Measurements from ENCODE around the gene PDE4A. TPM values are rescaled to one million over a fixed set of nuclear protein-coding genes. Genes with fewer than 3 reads are reported as not detected.

Gene PDE4A
- total RNA-seq, 1 experiment from 2014 or later, result 3.1 TPM

DNA sequence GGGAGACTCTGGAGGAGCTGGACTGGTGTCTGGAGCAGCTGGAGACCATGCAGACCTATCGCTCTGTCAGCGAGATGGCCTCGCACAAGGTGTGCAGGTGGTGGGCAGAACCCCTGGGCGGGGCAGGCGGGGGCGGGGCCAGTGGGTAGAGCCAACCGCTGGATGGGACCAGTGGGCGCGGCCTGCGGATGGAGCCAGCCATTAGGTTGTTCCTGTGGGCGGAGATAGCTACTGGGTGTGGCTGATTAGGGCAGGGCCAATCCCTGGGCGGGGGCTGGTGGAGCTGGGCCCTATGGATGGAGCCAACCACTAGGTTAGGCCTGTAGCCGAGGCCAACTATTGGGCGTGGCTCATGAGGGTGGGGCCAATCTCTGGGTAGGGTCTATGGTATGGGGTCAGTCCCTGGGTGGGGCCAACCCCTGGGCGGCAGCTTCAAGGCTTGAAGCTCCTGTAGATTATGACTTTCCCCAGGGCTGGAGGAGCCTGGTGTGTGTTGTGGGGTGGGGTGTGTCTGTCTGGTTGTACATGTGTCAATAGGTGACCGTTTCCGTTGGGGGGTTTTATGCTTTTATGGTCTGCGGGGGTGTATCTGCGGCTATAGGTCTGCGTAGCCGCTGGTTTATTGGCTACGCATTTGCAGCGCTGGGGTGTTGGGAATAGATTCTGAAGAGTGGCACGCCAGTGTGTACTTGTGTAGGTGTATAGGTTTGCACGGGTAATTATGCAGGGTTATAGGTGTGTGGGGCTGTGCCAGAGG lies 30.7 kb downstream of the PDE4A start:
- POLR2A ChIA-PET (ENCODE audit: unreplicated experiment), result no interaction called here
- TF ChIP-seq EZH2phosphoT487 (IDR thresholded peaks at IDR 0.05; ENCODE audit: borderline replicate concordance, low read length) (no peak), EZH2 (IDR thresholded peaks at IDR 0.05; ENCODE audit: low read length, unreplicated experiment) (no peak), CTCF (conservative IDR thresholded peaks at IDR 0.05; ENCODE audit: low read depth, low read length) (no peak)
- Histone ChIP-seq H3F3A (ENCODE audit: low read length, unreplicated experiment) (no peaks in the 10 kb centered on the region), H3K4me2 (ENCODE audit: low read length) (no peak overlapping the region), H2AFZ (ENCODE audit: low read length) (no peak overlapping the region), H3K27me3 (ENCODE audit: low read length) (no peaks in the 10 kb centered on the region), H4K20me1 (ENCODE audit: low read length) (no peaks in the 10 kb centered on the region), H3K9ac (ENCODE audit: low read length) (no peak overlapping the region), H3K9me2 (replicated peaks; ENCODE audit: low read length) (no peaks in the 10 kb centered on the region), H3K9me3 (ENCODE audit: low read length) (no peaks in the 10 kb centered on the region), H3K4me3 (ENCODE audit: low read length) (no peak overlapping the region), H3K27ac (ENCODE audit: low read length) (no peak overlapping the region), H3K4me1 (ENCODE audit: insufficient read depth, low read length) (no peaks in the 10 kb centered on the region), H3K36me3 (ENCODE audit: low read depth, low read length) (no peaks in the 10 kb centered on the region), H3K79me2 (ENCODE audit: low read length) (no peaks in the 10 kb centered on the region)
- intact Hi-C loops (cut with micrococcal nuclease), result no loop called here
- no TSS peak for BruUV-seq (replicated peaks)
- peak; percentile 44 for DNase-seq
- ATAC-seq, result peak; percentile 38
- CTCF ChIA-PET, result no interaction called here

GRCh38 chr19:10452726-10453618 lies 32.6 kb downstream of the PDE4A start:
- no peaks in the 10 kb centered on the region for H4K20me1 ChIP-seq (ENCODE audit: low read length)
- ChIA-PET CTCF (no interaction called here), POLR2A (ENCODE audit: unreplicated experiment) (no interaction called here)
- TF ChIP-seq EZH2phosphoT487 (IDR thresholded peaks at IDR 0.05; ENCODE audit: borderline replicate concordance, low read length), result no peak
- no TSS peak for BruUV-seq (replicated peaks)
- no peaks in the 10 kb centered on the region for H3K9me3 ChIP-seq (ENCODE audit: low read length)
- H3K9ac ChIP-seq (ENCODE audit: low read length), result no peak overlapping the region
- H3K4me3 ChIP-seq (ENCODE audit: low read length), result no peak overlapping the region
- H3K4me2 ChIP-seq (ENCODE audit: low read length), result no peak overlapping the region
- H3K4me1 ChIP-seq (ENCODE audit: insufficient read depth, low read length), result no peaks in the 10 kb centered on the region
- no peak overlapping the region for H2AFZ ChIP-seq (ENCODE audit: low read length)
- H3K36me3 ChIP-seq (ENCODE audit: low read depth, low read length), result no peaks in the 10 kb centered on the region
- intact Hi-C loops (cut with micrococcal nuclease), result no loop called here
- H3K27ac ChIP-seq (ENCODE audit: low read length), result no peak overlapping the region
- no peaks in the 10 kb centered on the region for H3K9me2 ChIP-seq (replicated peaks; ENCODE audit: low read length)
- H3K27me3 ChIP-seq (ENCODE audit: low read length), result no peaks in the 10 kb centered on the region
- no peak for ATAC-seq
- H3K79me2 ChIP-seq (ENCODE audit: low read length), result no peaks in the 10 kb centered on the region
- H3F3A ChIP-seq (ENCODE audit: low read length, unreplicated experiment), result no peaks in the 10 kb centered on the region
- no peak for DNase-seq

DNA sequence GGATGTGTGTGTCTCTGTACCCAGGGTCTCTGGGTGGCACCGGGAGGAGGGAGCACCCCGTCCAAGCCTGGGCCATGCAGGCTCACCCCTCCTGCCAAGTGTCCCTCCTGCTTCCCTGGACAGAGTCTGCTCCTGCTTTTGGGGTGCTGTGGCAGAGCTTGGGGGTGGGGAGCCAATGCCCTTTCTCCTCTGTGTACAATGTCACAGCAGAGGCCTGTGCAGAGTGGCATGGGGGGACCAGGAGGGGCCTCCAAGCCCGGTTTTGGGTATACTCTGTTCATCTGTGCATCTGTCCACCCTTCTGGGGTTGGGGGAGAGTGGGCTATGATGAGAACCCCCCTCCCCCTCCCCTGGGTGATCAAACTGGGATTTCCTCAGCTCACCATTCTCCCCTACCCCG lies 33.5 kb downstream of the PDE4A start:
- ChIA-PET CTCF (interaction anchor here (0.7 kb wide), 1 partner anchor 48 kb away, joined by 4 read pairs; no protein-coding TSS in a partner anchor), POLR2A (ENCODE audit: unreplicated experiment) (no interaction called here)
- Histone ChIP-seq H3K36me3 (ENCODE audit: low read depth, low read length) (no peaks in the 10 kb centered on the region), H3F3A (ENCODE audit: low read length, unreplicated experiment) (no peaks in the 10 kb centered on the region), H3K9ac (ENCODE audit: low read length) (no peak overlapping the region), H3K27ac (ENCODE audit: low read length) (no peak overlapping the region), H3K4me3 (ENCODE audit: low read length) (no peak overlapping the region), H3K9me3 (ENCODE audit: low read length) (no peaks in the 10 kb centered on the region), H3K79me2 (ENCODE audit: low read length) (no peaks in the 10 kb centered on the region), H3K4me1 (ENCODE audit: insufficient read depth, low read length) (no peaks in the 10 kb centered on the region), H4K20me1 (ENCODE audit: low read length) (no peaks in the 10 kb centered on the region), H3K4me2 (ENCODE audit: low read length) (no peak overlapping the region), H3K27me3 (ENCODE audit: low read length) (no peaks in the 10 kb centered on the region), H3K9me2 (replicated peaks; ENCODE audit: low read length) (no peaks in the 10 kb centered on the region), H2AFZ (ENCODE audit: low read length) (no peak overlapping the region)
- DNase-seq, result no peak
- no TSS peak for BruUV-seq (replicated peaks)
- intact Hi-C loops (cut with micrococcal nuclease), result no loop called here
- no peak for ATAC-seq
- TF ChIP-seq CTCF (conservative IDR thresholded peaks at IDR 0.05; ENCODE audit: low read depth, low read length), result no peak
- no peak for TF ChIP-seq EZH2 (IDR thresholded peaks at IDR 0.05; ENCODE audit: low read length, unreplicated experiment)
- TF ChIP-seq EZH2phosphoT487 (IDR thresholded peaks at IDR 0.05; ENCODE audit: borderline replicate concordance, low read length), result no peak
